Small intestine (tissue), 7 donors: ENCODE data around the gene FGA. TPM values are rescaled to one million over a fixed set of nuclear protein-coding genes. Genes with fewer than 3 reads are reported as not detected.
A peak's percentile ranks its signal among the peaks of the same experiment; 100 is the strongest.

Experiments used
- DNase-seq, 2 donors: peaks; one replicate each; pipeline versions ENCODE4 v3.0.0 to v3.0.0-alpha.2; 2013
- FAIRE-seq: peaks from 2 replicates; lab custom pipeline; 2012; peaks lifted over from hg19 to GRCh38; lab: Jason Lieb, UNC
- H3K27ac ChIP-seq, 3 donors: one replicate each; pipeline ENCODE4 v1.5.1; 2013; ENCODE audit warnings: low read length in 2 of 3, mild to moderate bottlenecking in 2 of 3, control low read depth in 1 of 3, inconsistent platforms in 1 of 3, low read depth in 1 of 3, moderate library complexity in 1 of 3
- H3K27me3 ChIP-seq, 3 donors: one replicate each; pipeline ENCODE4 v1.6.1; 2013; ENCODE audit warnings: low read length in 3 of 3, inconsistent platforms in 1 of 3; ENCODE audit not compliant: control insufficient read depth in 3 of 3, insufficient read depth in 3 of 3
- H3K36me3 ChIP-seq, 3 donors: one replicate each; pipeline ENCODE4 v1.6.1; 2013; ENCODE audit warnings: low read length in 3 of 3, inconsistent platforms in 1 of 3, low read depth in 1 of 3, mild to moderate bottlenecking in 1 of 3, moderate library complexity in 1 of 3; ENCODE audit not compliant: control insufficient read depth in 3 of 3, insufficient read depth in 2 of 3
- H3K4me1 ChIP-seq, 3 donors: one replicate each; pipeline ENCODE4 v1.6.1; 2013; ENCODE audit warnings: low read length in 2 of 3, inconsistent platforms in 1 of 3, low read depth in 1 of 3, mild to moderate bottlenecking in 1 of 3, moderate library complexity in 1 of 3; ENCODE audit not compliant: control insufficient read depth in 3 of 3, insufficient read depth in 2 of 3
- H3K4me3 ChIP-seq, 3 donors: one replicate each; pipeline ENCODE4 v1.5.1; 2013; ENCODE audit warnings: low read length in 3 of 3, control low read depth in 1 of 3, inconsistent platforms in 1 of 3, low read depth in 1 of 3, mild to moderate bottlenecking in 1 of 3, moderate library complexity in 1 of 3
- H3K9me3 ChIP-seq, 2 donors: one replicate each; pipeline ENCODE4 v1.6.1; 2013; ENCODE audit warnings: low read depth in 1 of 2, low read length in 1 of 2; ENCODE audit not compliant: control insufficient read depth in 2 of 2, insufficient read depth in 1 of 2
- WGBS, 3 donors: extraction: QIAGEN DNeasy Blood & Tissue Kit; methylation state at CpG; one replicate each; pipeline ENCODE4 v1.1.7; 2013; 5-methylcytosine and 5-hydroxymethylcytosine counted together
- polyA plus RNA-seq, 4 donors: library from polyadenylated mRNA; stranded (reverse) in 3 of 4; unstranded in 1 of 4; fragments of 200-250 nt in 3 of 4; fragments of 120-200 nt in 1 of 4; gene quantifications; one replicate each; pipeline versions ENCODE4 v1.2.1 to v1.2.3, GENCODE V29; 2013
- donor health status: healthy with polysubstance abuse.
- donor health status: control.
- donor health status: control.
- donor health status: Bipolar disorder and iron deficiency.
- donor health status: healthy.

Gene FGA
- polyA plus RNA-seq, 4 donors: 0.36 to 24.6 TPM; not detected in 2

DNA sequence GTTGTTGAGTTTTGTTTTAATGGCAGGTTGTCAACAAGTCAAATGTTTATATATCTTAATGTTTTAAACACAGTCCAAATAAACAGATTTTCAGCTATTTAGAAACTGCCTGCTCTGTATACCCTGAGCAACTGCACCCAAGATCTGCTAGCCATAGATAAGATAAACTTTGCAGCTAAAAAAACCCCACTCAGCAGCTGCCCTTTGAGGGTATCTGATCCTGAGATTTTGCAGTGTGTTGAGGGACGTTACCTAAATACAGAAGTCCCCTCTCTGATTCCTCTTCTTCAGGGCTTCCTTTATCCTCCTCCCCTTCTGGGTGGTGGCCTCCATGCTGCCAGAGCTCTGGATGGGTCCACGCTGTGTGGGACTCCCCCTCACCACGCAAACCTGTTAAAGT lies 32.9 kb upstream of the FGA start:
- H3K4me1 ChIP-seq: peaks cover 0 to 19% (median 2%) of the 10 kb centered on the region in 3 donors
- no peaks in the 10 kb centered on the region for H3K36me3 ChIP-seq
- H3K27ac ChIP-seq: no peak overlapping the region
- DNase-seq (no peak), FAIRE-seq (no peak)
- no peaks in the 10 kb centered on the region for H3K9me3 ChIP-seq
- peaks cover 0 to 7% (median 3%) of the 10 kb centered on the region in 3 donors for H3K27me3 ChIP-seq
- H3K4me3 ChIP-seq: no peak overlapping the region
- WGBS, 3 donors: 71 to 88% (median 77%) methylated on average over 3 of the region's 3 CpGs

DNA sequence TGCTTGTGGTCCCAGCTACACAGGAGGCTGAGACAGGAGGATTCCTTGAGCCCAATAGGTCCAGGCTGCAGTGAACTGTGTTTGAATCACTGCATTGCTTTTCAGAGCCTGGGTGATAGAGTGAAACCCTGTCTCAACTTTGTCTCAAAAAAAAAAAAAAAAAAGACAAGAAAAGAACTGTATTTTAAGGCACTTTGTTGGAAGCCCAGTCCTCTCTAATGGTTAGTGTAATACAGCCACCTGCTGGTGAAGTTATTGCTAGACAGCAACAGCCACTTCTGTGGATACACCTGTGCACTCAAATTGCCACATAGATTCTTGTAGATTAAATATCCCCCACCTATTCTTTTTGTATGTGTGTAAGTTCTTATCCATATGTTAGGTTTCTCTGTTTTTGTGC lies 32.1 kb upstream of the FGA start:
- peak; percentile 44 to 67 for DNase-seq
- Histone ChIP-seq H3K27ac (no peak overlapping the region), H3K4me1 (peaks cover 0 to 24% (median 2%) of the 10 kb centered on the region in 3 donors), H3K36me3 (no peaks in the 10 kb centered on the region), H3K4me3 (no peak overlapping the region), H3K9me3 (no peaks in the 10 kb centered on the region), H3K27me3 (peaks cover 0 to 7% (median 1%) of the 10 kb centered on the region in 3 donors)
- FAIRE-seq: no peak

DNA sequence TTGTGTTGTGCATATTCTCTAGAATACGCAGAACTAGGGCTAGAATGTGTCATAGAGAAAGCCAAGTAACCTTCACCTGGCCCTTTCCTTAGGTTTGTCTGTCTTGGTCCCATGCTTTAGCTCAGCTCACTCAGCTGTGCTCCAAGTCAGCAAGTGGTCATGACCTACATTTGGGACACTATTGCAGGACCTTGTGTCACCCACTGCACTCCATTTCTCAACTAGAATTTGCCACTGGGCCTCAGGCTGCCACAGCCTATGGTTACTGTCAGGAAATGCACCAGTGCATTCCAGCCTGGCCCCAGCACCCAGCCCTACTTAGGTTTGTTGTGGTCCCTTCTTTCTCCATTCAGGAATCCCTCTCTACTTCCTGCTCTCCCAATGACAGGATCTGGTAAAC lies 29.6 kb upstream of the FGA start:
- no peaks in the 10 kb centered on the region for H3K9me3 ChIP-seq
- H3K27me3 ChIP-seq: peaks cover 0 to 1% (median 0%) of the 10 kb centered on the region in 3 donors
- peaks cover 0 to 26% (median 8%) of the 10 kb centered on the region in 3 donors for H3K4me1 ChIP-seq
- WGBS, 3 donors: 2 to 60% (median 52%) methylated on average over 1 of the region's 1 CpG
- DNase-seq (no peak), FAIRE-seq (no peak)
- no peak overlapping the region for H3K27ac ChIP-seq
- no peaks in the 10 kb centered on the region for H3K36me3 ChIP-seq
- H3K4me3 ChIP-seq: no peak overlapping the region

DNA sequence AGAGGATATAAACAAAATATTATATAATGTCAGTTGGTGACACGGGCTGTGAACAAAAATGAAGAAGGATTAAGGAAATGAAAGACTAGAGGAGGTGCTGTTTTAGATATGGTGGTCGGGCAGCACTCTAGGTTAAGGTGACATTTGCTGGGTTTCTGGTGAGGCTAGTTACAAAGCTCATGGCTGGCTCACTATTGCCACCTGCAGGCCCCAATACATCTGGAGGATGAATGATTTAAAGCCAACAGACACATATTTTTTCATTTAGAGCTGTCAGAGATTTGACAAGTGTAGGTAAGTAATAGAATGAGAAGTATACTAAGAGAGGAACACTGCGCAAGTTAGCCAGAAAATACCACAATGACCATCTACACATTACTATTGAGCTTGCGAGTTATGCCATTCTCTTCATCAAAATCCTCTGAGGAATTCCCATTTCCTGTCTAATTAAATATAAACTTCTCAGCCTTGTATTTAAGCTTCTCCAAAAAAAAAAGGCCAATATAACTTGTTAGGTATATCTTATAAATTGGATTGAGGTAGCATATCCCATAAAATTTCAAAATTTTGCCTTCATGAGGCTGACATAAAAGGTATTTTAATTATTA lies 28.3 kb upstream of the FGA start:
- Histone ChIP-seq H3K4me1 (peaks cover 0 to 31% (median 8%) of the 10 kb centered on the region in 3 donors), H3K4me3 (no peak overlapping the region), H3K9me3 (no peaks in the 10 kb centered on the region), H3K27me3 (peaks cover 0 to 1% (median 0%) of the 10 kb centered on the region in 3 donors), H3K27ac (peak overlapping the region in 1 of 3 donors; percentile 44), H3K36me3 (no peaks in the 10 kb centered on the region)
- FAIRE-seq: no peak
- WGBS, 3 donors: 42 to 49% (median 43%) methylated on average over 4 of the region's 4 CpGs
- peak; percentile 64 to 86 for DNase-seq

DNA sequence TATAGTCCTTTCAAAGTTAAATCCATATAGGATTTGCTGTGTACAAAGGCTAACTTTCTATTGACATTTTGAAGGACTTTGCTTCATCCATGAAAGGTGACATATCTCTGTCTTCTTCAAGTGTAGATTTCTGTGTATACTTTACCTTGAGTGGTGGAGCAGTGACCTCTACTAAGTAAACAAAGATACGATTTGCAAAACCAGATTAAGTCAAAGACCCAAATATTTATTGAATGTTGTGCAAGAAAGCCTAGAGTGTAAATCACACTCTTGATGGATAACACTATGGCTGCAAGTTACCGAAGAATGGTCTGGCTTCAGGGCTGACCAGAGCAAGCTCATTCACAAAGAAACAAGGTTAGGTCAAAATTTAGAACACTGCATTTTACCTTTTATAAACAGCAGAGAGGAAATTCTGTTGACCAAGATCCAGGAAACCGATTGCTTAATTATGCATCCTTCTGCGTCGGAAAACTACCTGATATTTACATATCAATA lies 27.3 kb upstream of the FGA start:
- Histone ChIP-seq H3K27ac (peak overlapping the region in 1 of 3 donors; percentile 44), H3K4me3 (no peak overlapping the region), H3K27me3 (peaks cover 0 to 1% (median 0%) of the 10 kb centered on the region in 3 donors), H3K36me3 (no peaks in the 10 kb centered on the region), H3K9me3 (no peaks in the 10 kb centered on the region), H3K4me1 (peaks cover 0 to 37% (median 8%) of the 10 kb centered on the region in 3 donors)
- DNase-seq: peak; percentile 36 to 81
- FAIRE-seq: no peak
- 54 to 63% (median 62%) methylated on average over 5 of the region's 5 CpGs for WGBS, 3 donors

DNA sequence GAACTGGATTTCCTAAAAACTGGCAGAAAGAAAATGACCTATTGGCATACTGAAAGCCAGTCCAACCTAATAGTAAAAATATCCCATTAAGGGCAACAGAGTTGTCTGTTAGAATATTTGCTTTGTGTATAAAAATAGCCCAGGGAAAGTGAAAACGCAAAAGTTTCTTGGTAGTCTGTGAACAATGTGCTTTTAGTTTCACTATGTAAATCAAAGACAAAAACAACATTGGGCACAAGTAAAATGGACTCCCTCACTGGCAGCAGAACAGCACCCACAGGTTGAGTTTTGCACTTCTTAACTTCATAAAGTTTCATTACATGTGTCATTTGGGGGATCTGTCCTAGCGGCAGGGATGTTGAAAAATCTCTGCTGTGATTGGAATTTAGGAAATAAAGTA lies 26.2 kb upstream of the FGA start:
- peaks cover 0 to 38% (median 8%) of the 10 kb centered on the region in 3 donors for H3K4me1 ChIP-seq
- H3K36me3 ChIP-seq: no peaks in the 10 kb centered on the region
- no peaks in the 10 kb centered on the region for H3K9me3 ChIP-seq
- DNase-seq (peak; percentile 10 to 44), FAIRE-seq (no peak)
- 23 to 56% (median 50%) methylated on average over 2 of the region's 2 CpGs for WGBS, 3 donors
- peaks cover 0 to 1% (median 0%) of the 10 kb centered on the region in 3 donors for H3K27me3 ChIP-seq
- H3K4me3 ChIP-seq: no peak overlapping the region
- H3K27ac ChIP-seq: peak overlapping the region in 1 of 3 donors; percentile 71

DNA sequence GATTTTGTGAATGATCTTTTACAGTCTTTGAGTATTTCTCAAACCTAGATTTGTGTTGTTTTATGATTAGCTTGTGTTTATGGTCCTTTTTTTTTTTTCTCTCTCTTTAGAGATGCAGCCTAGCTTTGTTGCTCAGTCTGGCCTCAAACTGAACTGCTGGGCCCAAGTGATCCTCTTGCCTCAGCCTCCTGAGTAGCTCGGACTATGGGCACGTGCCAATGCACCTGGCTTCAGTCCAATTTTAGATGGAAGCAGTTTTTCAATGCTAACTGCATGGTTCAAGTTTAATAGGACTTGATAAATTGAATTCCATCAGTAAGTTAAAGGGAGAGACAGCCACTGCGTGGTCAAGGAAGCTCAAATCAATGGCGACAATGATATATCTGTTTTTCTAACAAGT lies 25.7 kb upstream of the FGA start:
- peaks cover 0 to 38% (median 8%) of the 10 kb centered on the region in 3 donors for H3K4me1 ChIP-seq
- no peaks in the 10 kb centered on the region for H3K36me3 ChIP-seq
- no peak overlapping the region for H3K4me3 ChIP-seq
- no peak for DNase-seq
- FAIRE-seq: no peak
- 47 to 55% (median 48%) methylated on average over 4 of the region's 4 CpGs for WGBS, 3 donors
- H3K27me3 ChIP-seq: peaks cover 0 to 1% (median 0%) of the 10 kb centered on the region in 3 donors
- no peaks in the 10 kb centered on the region for H3K9me3 ChIP-seq
- peak overlapping the region in 1 of 3 donors; percentile 27 for H3K27ac ChIP-seq

DNA sequence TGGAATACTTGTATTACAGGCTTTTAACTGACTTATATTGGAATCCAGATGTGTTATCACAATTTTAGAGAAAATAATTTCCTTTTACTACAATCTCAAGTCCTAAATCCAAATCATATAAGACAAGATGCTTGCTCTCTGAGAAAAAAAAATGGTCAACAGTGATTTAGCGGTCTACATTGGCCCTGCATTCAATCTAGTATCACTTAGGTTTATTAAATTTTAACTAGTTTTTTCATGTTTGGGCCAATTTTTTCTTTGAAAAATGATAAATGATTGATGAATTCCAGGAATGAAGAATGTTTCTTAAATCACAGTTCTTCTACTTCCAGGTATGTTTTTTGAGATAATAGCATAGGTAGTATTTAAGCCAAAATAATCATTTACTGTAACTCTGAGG lies 24.7 kb upstream of the FGA start:
- Histone ChIP-seq H3K27me3 (peaks cover 0 to 1% (median 0%) of the 10 kb centered on the region in 3 donors), H3K36me3 (no peaks in the 10 kb centered on the region), H3K9me3 (no peaks in the 10 kb centered on the region), H3K27ac (no peak overlapping the region), H3K4me3 (no peak overlapping the region), H3K4me1 (peaks cover 0 to 38% (median 8%) of the 10 kb centered on the region in 3 donors)
- WGBS, 3 donors: 61 to 79% (median 66%) methylated on average over 1 of the region's 1 CpG
- FAIRE-seq: no peak
- no peak for DNase-seq
